ENCODE measurements around the gene FTHL17.

DNA sequence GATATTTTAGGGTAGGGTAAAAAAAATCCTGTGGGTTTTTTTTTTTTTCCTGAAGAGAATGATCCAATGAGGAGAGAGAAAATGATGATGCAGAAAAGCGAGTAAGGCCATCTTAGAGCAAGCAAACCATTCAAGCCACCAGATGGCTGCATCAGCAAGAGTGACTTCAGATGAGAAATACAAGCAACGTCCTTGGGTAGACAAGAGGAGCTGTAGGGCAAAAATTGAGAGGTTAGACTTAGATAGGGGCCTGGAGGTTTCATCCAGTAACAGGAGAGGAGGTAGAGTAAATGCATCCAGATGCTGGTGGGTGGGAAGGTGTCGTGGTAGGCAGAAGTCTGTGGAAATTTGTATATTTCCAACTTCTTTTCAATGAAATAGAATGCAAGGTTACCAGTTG, 14.6 kb downstream of the FTHL17 start:
- TF ChIP-seq POLR2A (IDR thresholded peaks at IDR 0.05; ENCODE audit: low read length) (no peak), GATA1 (IDR thresholded peaks at IDR 0.05; ENCODE audit: low read depth, low read length) (no peak)
